Adipocyte (in vitro differentiated cells): ENCODE measurements around the gene HNRNPR.
A peak's percentile ranks its signal among the peaks of the same experiment; 100 is the strongest.
"Not testable (repeated sequence)": the region's sequence is repeated elsewhere in the genome, so short reads cannot be mapped to it uniquely, and the experiment has no call there.

Experiments
- DNase-seq: peaks from one replicate; pipeline ENCODE4 v3.0.0-alpha.2; 2015; ENCODE audit warnings: low read depth
- H3K27me3 ChIP-seq: replicated peaks from 2 replicates; pipeline ENCODE4 v1.7.0; 2013; ENCODE audit warnings: mild to moderate bottlenecking, low read length, moderate library complexity; ENCODE audit not compliant: control insufficient read depth, insufficient read depth
- H3K36me3 ChIP-seq: 2 replicates; pipeline ENCODE4 v1.7.0; 2013; ENCODE audit warnings: low read length, mild to moderate bottlenecking, moderate library complexity; ENCODE audit not compliant: control insufficient read depth, insufficient read depth, severe bottlenecking
- H3K4me1 ChIP-seq: 2 replicates; pipeline ENCODE4 v1.7.0; 2013; ENCODE audit warnings: mild to moderate bottlenecking, low read length, moderate library complexity; ENCODE audit not compliant: control insufficient read depth, insufficient read depth
- H3K4me3 ChIP-seq: 2 replicates; pipeline ENCODE4 v1.7.0; 2013; ENCODE audit warnings: mild to moderate bottlenecking, low read length, moderate library complexity
- H3K9ac ChIP-seq: 2 replicates; pipeline ENCODE4 v1.7.0; 2013; ENCODE audit warnings: mild to moderate bottlenecking, low read length, moderate library complexity
- H3K9me3 ChIP-seq: 2 replicates; pipeline ENCODE4 v1.7.0; 2013; ENCODE audit warnings: mild to moderate bottlenecking, low read length, moderate library complexity; ENCODE audit not compliant: control insufficient read depth

The HNRNPR gene

DNA sequence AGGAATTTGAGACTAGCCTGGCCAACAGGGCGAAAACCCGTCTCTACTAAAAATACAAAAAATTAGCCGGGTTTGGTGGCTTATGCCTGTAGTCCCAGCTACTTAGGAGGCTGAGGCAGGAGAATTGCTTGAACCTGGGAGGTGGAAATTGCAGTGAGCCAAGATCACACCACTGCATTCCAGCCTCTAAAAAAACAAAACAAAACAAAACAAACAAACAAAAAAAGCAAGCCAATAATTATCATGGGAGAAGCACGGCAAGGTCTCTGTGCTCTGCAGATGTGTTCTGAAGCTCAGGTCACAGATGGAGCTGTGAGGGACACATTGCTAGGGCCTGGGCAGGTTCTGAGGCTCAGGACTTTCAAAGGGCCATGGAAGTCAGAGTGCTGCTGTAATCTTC lies 36.2 kb upstream of the HNRNPR start:
- not testable (repeated sequence) for DNase-seq

DNA sequence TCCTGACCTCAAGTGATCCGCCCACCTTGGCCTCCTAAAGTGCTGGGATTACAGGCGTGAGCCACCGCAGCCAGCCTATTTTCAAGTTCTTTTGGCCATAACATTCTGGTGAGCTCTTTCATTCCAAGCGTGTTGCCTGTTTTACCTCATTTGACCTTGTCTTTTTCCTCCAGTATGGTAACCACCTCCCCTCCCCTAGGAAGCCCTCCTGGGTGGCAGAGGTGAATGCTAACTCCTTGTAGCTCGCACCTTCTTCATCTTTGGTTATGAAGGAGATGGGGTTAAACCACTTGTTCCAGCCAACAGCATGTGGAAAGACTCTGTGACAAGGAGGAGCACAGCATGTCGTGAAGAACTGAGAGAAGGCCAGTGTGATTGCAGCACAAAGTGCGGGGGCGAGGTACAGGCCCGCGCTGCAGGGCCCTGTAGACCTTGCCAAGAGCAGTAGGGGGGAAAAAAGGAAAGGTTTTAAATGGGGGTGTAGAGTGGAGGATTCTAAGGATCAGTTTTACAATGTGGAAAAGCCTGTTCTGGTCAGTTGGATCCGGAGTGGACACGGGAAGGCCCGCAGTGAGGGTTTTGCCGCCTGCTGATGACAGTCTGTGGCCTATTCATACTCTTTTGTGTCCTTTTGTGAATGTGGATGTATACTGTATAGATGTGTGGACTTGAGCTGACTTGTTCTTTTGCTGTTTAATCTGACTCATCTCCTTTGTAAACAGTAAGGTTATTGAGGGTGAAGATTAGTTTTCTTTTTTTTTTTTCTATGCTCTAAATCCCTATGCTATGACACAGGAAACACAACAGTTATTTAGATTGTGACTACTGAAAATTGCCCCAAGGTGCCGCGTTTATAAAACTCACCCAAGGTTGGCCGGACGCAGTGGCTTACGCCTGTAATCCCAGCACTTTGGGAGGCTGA lies 33.1 kb upstream of the HNRNPR start:
- Histone ChIP-seq H3K4me1 (peaks cover 46% of the 10 kb centered on the region), H3K9me3 (no peaks in the 10 kb centered on the region), H3K27me3 (no peaks in the 10 kb centered on the region), H3K9ac (peak overlapping the region; percentile 83), H3K4me3 (peak overlapping the region; percentile 45), H3K36me3 (no peaks in the 10 kb centered on the region)
- DNase-seq, result peak; percentile 64

More for the DNA sequence above, 36.2 kb upstream of the HNRNPR start:
- H3K9ac ChIP-seq, H3K36me3 ChIP-seq, H3K27me3 ChIP-seq, H3K9me3 ChIP-seq, H3K4me3 ChIP-seq: not testable (repeated sequence)
- H3K4me1 ChIP-seq, result peaks cover 43% of the 10 kb centered on the region

DNA sequence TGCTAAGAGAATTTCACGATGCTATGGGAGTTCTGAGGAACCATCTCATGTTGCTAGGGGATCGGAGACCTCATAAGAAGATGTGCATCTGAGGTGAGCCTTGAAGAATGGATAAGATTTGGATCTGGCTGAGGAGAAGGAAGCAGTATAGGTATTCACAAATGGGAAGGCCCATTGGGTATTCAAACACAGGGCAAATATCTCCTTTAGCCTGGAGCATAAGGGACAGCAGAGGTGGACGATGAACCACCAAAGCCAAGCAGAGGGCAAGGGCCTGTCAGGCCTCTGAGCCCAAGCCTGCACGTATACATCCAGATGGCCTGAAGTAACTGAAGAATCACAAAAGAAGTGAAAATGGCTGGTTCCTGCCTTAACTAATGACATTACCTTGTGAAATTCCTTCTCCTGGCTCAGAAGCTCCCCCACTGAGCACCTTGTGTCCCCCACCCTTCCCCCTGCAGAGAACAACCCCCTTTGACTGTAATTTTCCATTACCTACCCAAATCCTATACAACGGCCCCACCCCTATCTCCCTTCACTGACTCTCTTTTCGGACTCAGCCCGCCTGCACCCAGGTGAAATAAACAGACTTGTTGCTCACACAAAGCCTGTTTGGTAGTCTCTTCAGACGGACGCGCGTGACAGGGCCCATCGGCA lies 30.1 kb upstream of the HNRNPR start:
- not testable (repeated sequence) for H3K4me3 ChIP-seq, H3K9ac ChIP-seq, DNase-seq, H3K27me3 ChIP-seq, H3K36me3 ChIP-seq, H3K9me3 ChIP-seq
- peaks cover 62% of the 10 kb centered on the region for H3K4me1 ChIP-seq

DNA sequence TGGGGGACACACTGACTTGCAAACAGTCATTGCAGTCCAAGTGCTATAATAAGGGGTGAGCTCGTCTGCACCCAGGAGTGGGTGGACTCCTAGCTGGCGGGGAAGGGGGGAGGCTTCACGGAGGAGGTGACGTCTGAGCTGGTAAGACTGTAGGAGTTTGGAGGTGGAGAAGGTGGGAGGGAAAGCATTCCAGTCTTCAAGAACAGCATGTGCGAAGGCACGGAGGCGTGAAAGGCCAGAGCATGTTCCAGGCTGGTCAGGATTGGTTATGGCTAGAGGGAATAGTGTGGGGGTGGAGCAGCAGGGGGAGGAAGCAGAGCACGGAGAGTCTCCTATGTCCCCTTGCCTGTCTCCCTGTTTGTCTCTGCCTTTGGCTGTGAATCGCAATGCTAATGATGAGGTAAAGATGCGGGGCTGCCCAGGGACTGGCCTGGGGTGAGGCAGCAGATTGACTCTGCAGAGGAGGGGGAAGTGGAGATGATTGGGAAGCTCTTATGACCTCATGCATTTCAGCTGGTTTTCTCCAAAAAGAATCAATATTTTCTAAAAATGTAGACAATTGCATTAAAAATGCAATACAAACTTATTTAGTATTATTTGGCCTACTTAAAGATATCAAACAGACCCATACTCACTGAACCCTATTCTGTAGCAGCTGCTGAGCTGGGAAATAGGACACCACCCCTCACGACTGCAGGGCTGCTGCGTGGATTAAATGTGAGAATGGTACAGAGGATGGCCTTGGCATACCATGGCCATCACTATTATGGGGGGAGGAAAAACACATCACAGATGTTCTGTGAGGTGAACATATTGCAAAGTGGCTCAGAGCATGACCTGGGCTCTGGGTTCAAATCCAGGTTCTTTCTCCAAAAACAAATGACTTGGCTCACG lies 28.1 kb upstream of the HNRNPR start:
- Histone ChIP-seq H3K9ac (peak overlapping the region; percentile 97), H3K4me3 (no peak overlapping the region), H3K36me3 (peaks cover 6% of the 10 kb centered on the region), H3K9me3 (no peaks in the 10 kb centered on the region), H3K27me3 (no peaks in the 10 kb centered on the region), H3K4me1 (peaks cover 51% of the 10 kb centered on the region)
- no peak for DNase-seq

DNA sequence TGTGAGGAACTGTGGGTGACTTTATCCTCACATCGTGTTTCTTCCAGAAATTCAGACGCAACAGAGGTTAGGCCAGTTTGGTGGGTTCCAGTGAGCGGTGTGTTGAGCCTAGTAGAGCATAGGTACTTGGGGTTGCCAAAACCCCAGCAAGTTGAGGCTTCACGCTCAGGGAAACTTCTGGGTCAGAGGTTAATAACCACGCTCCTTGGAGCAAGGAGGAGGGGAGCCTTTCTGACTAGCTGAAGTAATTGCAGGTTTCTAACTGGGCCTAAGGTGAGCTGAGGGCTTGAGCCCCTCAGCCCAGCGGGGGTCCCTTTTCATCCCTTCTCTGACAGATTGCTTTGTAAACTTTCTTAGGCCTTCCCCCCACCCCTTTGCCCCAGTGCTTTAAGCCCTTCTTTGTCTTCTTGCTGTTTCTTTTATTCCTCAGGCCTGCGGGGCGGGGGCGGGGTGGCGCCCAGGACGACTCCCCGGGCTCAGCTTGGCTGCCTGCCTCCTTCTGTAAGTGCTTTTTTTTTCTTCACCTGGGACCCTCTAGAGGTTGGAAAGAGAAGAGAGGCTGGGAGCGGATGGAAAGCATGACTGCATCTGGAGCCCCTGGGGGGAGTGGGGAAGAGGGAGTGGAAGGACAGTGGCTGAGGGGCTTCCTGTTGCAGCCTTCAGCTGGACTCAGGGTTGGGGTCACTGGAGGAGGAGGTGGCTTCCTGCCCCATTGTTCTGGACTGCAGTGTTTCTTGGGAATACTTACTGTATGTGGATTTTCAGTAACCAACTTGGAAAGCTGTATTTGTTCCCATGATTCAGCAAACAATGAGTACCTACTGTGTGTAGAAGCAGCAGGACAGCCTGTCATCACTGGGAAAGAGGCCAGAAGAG lies 26.9 kb upstream of the HNRNPR start:
- Histone ChIP-seq H3K36me3 (peaks cover 19% of the 10 kb centered on the region), H3K4me3 (peak overlapping the region; percentile 99), H3K9ac (peak overlapping the region; percentile 97), H3K9me3 (no peaks in the 10 kb centered on the region), H3K4me1 (peaks cover 52% of the 10 kb centered on the region), H3K27me3 (no peaks in the 10 kb centered on the region)
- peak; percentile 19 for DNase-seq

DNA sequence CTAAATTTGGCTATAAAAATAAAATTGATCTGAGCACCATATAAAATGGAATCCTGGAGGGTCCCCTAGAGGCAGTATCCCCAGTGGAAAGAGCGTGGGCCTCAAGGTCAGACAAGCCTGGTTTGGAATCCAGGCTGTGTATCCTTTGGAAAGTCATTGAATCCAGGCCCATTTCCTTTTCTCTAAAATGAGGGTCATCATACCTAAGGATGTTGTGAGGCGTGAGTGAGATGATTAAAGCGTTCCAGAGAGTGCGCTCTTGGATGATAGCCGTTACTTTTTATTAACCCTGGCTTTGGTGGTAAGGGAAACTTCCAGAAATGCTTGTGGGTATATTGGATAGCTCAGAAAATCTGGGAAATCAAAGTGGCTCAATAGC lies 26.2 kb upstream of the HNRNPR start:
- Histone ChIP-seq H3K9ac (peak overlapping the region; percentile 97), H3K9me3 (no peaks in the 10 kb centered on the region), H3K27me3 (no peaks in the 10 kb centered on the region), H3K4me1 (peaks cover 55% of the 10 kb centered on the region), H3K36me3 (peaks cover 23% of the 10 kb centered on the region), H3K4me3 (peak overlapping the region; percentile 99)
- DNase-seq, result peak; percentile 27

DNA sequence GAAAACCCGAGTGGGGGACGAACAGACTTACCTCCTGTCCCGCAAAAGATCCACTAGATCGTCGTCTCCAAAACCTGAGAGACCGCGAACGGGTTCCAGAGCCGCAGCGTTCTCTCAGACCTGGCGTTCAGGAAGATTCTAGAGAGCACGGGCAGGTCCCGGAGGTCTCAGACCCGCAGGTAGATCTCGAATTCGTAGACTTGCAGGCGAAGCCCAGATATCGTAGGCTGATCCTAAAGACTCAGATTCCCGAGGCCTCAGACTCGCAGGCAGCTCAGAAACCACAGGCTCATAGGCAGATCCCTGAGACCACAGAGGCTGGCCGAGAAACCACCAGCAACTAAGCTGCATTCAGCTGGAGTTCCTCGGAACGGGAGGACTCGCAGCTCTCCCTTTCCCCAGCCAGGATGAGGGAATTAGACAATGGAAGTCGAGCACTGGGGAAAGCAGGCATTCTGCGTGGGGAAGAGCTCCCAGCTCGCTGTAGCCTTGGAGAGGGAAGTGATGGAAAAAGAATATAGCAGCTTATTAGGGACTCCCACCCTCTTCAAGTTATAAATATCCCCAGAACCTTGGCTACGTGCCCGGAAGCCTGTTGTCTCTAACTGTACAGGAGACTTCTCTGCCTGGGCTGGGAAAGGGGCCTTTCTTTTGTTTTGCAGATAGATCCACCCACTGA lies 25.4 kb upstream of the HNRNPR start, which contains the start of gene ZNF436:
Gene ZNF436 (minus strand): TSS at position 502 of the 679 bp plus-strand sequence. CDS start 1,831 bp downstream, outside the sequence.
- Histone ChIP-seq H3K9me3 (peaks cover 4% of the 10 kb centered on the region), H3K36me3 (peaks cover 29% of the 10 kb centered on the region), H3K4me3 (peak within 1 kb of the TSS; percentile 99), H3K9ac (peak within 1 kb of the TSS; percentile 97), H3K27me3 (no peaks in the 10 kb centered on the region), H3K4me1 (peaks cover 55% of the 10 kb centered on the region)
- DNase-seq, result peak; percentile 89

DNA sequence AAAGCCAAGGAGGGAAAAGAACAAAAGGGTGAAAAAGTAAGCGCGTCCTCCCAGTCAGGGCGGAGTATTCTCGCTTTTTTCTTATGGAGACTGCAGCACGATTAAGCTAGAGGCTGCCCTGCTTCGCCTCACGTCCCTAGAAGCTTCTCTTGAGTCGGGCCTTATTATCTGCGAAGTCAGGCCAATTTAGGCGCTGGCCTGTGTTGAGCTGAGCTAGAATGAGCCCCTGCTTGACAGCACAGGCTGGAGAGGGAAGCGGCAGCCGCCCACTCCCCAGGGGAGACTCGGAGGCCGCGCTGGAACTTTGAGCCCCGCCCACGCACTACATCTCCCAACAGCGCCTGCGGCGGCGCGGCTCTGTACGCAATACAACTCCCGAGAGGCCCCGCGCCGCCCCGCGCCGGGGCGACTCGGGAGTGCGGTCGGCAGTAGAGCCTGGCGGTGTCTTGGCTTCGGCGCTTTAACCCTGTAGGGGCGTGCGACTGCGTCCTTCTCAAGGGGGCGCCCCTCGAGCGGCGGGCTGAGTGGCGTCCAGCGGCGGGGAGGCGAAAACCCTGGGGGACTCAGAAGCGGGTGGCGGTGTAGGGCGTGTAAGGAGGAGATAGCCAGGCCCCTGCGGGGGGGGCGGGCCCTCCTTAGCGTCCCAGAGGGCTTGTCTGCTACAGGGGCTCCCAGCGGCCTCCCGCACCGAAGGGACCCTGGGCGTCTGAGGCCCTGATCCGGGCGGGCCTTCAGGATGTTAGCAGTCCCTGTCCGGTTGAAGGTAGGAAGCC lies 24.7 kb upstream of the HNRNPR start:
- Histone ChIP-seq H3K27me3 (no peaks in the 10 kb centered on the region), H3K36me3 (peaks cover 36% of the 10 kb centered on the region), H3K9me3 (peaks cover 12% of the 10 kb centered on the region), H3K9ac (peak overlapping the region; percentile 97), H3K4me3 (peak overlapping the region; percentile 99), H3K4me1 (peaks cover 55% of the 10 kb centered on the region)
- peak; percentile 98 for DNase-seq

DNA sequence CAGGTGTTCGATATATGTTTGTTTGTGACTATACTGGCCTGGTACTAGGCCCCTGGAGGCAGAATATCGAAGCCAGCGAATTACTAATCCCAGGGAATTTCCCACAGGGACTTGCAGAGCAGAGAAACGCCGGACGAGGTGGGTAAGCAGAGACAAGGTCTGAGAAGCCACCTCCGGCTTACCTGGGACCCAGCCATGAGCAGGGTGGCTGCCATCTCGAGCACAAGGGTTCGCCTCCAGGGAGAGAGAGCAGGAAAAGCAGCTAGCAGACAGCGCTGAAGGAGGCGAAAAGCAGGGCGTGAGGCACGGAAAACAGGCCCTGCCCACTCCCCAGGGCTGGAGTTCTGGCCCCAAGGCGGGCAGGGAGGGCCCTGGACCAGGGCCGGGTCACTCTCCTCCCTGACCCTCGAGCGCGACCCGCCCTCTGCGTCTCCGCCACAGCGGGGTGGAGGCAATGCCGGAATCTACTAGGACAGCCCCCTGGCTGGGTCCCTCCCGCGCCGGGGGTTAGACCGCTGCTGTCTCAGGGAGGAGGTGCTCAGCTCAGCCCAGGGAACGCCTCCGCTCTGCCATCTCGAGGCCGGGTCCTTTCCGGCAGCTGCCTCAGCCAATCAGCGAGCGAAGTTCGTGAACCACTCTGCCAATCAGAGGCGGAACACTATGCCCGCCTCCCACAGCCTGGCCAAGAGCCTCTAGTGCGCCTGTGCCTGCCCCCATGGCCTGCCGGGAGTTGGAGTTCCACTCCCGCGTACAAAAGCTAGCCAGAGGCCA lies 23.9 kb upstream of the HNRNPR start:
- no peaks in the 10 kb centered on the region for H3K27me3 ChIP-seq
- DNase-seq, result peak; percentile 99
- peak overlapping the region; percentile 99 for H3K4me3 ChIP-seq
- peaks cover 44% of the 10 kb centered on the region for H3K36me3 ChIP-seq
- peaks cover 50% of the 10 kb centered on the region for H3K4me1 ChIP-seq
- H3K9ac ChIP-seq, result peak overlapping the region; percentile 97
- peaks cover 19% of the 10 kb centered on the region for H3K9me3 ChIP-seq
